GM23338 (cell line): ENCODE measurements around the gene NPC1L1.

Experiments
- CTCF ChIP-seq, 2 experiments: fragments of 200-600 bp in 1 of 2; sonication (generic) in 1 of 2; conservative IDR thresholded peaks; 2 replicates each; pipeline versions ENCODE4 v1.5.1 to v1.6.1; 2016 to 2017; ENCODE audit warnings: antibody characterized with exemption in 2 of 2, low read depth in 2 of 2, mild to moderate bottlenecking in 2 of 2, moderate library complexity in 1 of 2
- EZH2 ChIP-seq: fragments of 200-600 bp; sonication (generic); IDR thresholded peaks from one replicate; pipeline ENCODE4 v1.8.0; 2017; ENCODE audit warnings: antibody characterized with exemption, mild to moderate bottlenecking, low read depth; ENCODE audit not compliant: unreplicated experiment

GRCh38 chr7:44508328-44509030 lies 32.7 kb downstream of the NPC1L1 start:
- TF ChIP-seq EZH2 = no peak
- no peak for TF ChIP-seq CTCF (conservative IDR thresholded peaks at IDR 0.05; ENCODE audit: low read depth in 2 of 2)
